Urothelium cell line (cell line): ENCODE results near the gene CAPN12.
"Not testable (repeated sequence)": the region's sequence is repeated elsewhere in the genome, so short reads cannot be mapped to it uniquely, and the experiment has no call there.

Source experiments
- DNase-seq: peaks from one replicate; pipeline ENCODE4 v3.0.0; 2011; ENCODE audit warnings: low spot score, mixed read lengths
- FAIRE-seq: peaks from 2 replicates; lab custom pipeline; 2011; peaks lifted over from hg19 to GRCh38; lab: Jason Lieb, UNC

The CAPN12 gene, protein sequence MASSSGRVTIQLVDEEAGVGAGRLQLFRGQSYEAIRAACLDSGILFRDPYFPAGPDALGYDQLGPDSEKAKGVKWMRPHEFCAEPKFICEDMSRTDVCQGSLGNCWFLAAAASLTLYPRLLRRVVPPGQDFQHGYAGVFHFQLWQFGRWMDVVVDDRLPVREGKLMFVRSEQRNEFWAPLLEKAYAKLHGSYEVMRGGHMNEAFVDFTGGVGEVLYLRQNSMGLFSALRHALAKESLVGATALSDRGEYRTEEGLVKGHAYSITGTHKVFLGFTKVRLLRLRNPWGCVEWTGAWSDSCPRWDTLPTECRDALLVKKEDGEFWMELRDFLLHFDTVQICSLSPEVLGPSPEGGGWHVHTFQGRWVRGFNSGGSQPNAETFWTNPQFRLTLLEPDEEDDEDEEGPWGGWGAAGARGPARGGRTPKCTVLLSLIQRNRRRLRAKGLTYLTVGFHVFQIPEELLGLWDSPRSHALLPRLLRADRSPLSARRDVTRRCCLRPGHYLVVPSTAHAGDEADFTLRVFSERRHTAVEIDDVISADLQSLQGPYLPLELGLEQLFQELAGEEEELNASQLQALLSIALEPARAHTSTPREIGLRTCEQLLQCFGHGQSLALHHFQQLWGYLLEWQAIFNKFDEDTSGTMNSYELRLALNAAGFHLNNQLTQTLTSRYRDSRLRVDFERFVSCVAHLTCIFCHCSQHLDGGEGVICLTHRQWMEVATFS

GRCh38 chr19:38744298-38744681 is at the start of gene CAPN12:
Gene CAPN12 (minus strand): TSS chr19:38744474. CDS start chr19:38744165, 309 bp downstream.
- DNase-seq (no peak), FAIRE-seq (no peak)

- DNase-seq (no peak), FAIRE-seq (no peak)
Observed at GRCh38 chr19:38793671-38794070, 49.4 kb upstream of the CAPN12 start.

DNA sequence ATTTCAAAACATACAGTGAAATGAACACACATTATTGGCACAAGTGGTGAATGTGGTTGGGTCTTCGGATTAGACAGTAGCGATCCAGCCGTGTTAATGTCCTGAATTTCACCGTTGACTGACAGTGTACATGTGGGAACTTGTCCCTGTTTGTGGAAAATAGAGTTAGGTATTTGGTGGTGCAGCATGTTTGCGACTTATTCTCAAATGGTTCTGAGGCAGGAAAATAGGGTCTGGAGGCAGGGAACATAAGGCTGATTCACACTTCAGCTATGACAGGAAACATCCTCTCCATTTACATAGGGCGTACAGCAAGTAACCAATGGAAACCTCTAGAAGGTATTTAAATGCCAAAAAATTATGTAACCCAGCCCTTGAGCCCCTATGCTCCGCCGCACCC is 48.9 kb upstream of the CAPN12 start:
- DNase-seq (no peak), FAIRE-seq (no peak)

GRCh38 chr19:38792250-38793111 is 48.2 kb upstream of the CAPN12 start:
- DNase-seq (no peak), FAIRE-seq (no peak)

DNA sequence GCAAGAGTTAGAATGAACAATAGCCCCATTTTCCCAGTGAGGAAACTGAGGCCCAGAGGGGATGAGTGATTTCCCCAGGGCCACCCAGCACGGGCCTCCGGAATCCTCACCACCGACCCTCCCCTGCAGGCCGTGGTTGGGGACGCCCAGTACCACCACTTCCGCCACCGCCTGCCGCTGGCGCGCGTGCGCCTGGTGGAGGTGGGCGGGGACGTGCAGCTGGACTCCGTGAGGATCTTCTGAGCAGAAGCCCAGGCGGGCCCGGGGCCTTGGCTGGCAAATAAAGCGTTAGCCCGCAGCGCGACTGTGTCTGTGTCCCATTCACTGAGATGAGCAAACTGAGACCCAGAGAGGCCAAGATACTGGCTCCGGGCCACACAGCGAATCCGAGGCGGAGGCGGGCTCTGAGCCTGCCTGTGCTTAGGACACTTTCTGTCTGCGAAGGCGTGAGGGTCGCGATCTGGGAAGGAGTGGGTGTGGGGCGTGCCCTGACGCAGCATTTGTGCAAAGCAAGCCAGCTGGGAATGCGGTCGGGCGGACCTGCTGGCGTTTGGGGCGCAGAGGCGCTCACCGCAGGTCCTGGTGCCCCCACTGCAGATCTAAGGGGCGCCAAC is 47.3 kb upstream of the CAPN12 start:
- DNase-seq, FAIRE-seq: not testable (repeated sequence)

DNA sequence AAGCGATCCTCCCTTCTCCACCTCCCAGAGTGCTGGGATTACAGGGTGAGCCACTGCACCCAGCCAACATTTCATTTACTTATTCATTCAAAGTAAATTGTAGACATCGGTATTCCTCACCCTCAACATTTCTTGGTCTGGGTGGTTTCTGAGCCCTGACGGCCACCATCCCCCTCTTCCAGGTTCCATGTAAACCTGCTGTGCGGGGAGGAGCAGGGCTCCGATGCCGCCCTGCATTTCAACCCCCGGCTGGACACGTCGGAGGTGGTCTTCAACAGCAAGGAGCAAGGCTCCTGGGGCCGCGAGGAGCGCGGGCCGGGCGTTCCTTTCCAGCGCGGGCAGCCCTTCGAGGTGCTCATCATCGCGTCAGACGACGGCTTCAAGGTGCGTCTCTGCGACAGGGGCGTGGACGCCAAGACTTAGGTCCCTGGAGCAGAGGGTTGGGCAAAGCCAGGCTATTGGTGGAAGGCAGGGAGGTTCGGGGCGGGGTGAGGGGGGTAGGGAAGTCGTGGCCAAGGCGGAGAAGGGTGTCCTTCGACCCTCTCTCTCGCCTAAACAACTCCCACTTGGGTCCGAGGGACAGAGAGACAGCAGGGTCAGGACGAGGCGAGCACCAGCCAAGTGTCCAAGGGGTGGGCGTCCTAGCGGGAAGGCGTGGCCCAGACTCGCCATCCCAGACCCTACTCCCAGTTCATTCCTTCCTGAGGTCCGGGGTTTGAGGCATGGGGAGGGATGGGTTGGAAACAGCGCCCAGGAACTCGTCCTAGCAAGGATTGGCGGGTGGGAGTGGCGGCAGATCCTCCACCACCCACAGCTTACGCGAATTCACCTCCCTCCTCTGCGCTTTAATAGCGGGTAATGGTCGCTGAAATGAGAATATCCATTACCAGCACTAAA is 46.5 kb upstream of the CAPN12 start:
- FAIRE-seq = peak; percentile 9
- DNase-seq = not testable (repeated sequence)

DNA sequence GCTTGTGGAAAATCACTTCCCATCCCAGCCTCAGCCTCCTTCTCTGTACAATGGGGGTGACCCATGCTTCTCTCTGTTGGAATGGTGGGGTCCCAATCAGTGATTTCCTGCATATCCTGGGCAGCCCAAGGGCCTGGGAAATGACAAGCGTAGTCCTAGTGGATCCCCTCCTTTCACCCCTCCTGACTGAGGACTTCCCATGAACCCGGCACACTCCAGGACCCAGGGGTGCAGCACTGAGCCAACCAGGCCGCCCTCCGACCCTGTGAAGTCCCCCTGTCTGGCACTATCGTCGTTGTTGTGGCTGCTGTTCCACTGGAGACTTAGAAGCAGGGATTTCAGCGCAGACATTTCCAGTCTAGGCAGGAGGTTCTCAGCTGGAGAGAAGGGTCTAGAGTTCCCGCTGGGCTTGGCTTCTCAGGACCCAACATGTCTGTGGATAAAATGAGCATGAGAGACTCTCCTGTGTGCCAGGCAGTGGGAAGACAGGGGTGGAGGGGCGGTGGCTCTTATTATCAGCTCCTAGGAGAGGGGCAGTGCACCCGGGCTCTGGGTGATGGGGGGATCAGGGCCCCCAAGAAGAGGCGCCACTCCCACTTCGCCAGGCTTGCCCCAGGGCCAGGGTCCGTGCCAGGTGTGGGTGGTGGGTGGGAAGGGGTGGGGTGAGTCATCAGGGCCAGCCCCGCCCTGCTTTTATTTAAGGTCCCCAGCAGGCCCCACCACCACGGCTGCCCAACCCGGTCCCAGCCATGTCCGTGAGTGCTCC is 44.4 kb upstream of the CAPN12 start, which contains the start of gene LGALS7B:
LGALS7B (plus strand) TSS at position 723 of the 766 bp plus-strand sequence; CDS start at position 750, 27 bp downstream.
- no peak for FAIRE-seq

DNA sequence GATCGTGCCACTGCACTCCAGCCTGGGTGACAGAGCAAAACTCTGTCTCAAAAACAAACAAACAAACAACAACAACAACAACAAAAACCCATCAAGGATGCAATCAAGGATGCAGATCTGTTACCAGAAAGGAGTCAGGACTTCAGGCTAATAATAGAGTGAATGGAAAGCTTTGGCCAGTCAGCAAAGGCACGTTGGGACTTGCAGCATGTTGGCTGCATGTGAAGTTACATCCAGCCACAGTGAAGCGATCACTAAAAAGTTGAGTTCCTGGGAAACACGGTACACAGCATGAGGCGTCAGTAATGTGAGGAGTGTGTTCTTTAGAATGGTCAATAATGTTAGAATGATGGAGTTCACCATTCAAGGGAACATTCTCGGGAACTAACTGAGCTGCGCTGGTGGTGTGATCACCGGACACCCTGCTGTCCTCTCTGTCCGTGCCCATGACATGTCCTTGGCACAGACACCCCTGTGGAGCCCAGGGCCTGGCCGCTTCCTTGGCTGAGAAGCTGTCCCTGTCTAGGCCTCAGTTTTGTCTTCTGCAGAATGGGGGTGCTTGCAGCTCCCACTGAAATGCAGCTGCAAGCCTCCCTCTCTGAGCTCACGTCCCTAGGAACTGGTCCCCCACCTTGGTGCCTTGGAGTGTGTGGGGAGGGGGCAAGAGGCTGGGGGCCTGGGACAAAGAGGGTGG is 42.4 kb upstream of the CAPN12 start:
- FAIRE-seq (no peak), DNase-seq (no peak)

More for the DNA sequence above, 44.4 kb upstream of the CAPN12 start, which contains the start of gene LGALS7B:
- no peak for DNase-seq

GRCh38 chr19:38786061-38786460 is 41.8 kb upstream of the CAPN12 start:
- FAIRE-seq, DNase-seq: not testable (repeated sequence)

GRCh38 chr19:38785187-38785699 is 41.0 kb upstream of the CAPN12 start:
- no peak for FAIRE-seq

GRCh38 chr19:38784224-38784623 is 40.0 kb upstream of the CAPN12 start:
- no peak for DNase-seq
- FAIRE-seq = no peak

More at GRCh38 chr19:38785187-38785699, 41.0 kb upstream of the CAPN12 start:
- no peak for DNase-seq

GRCh38 chr19:38782212-38782611 is 37.9 kb upstream of the CAPN12 start:
- not testable (repeated sequence) for FAIRE-seq, DNase-seq

DNA sequence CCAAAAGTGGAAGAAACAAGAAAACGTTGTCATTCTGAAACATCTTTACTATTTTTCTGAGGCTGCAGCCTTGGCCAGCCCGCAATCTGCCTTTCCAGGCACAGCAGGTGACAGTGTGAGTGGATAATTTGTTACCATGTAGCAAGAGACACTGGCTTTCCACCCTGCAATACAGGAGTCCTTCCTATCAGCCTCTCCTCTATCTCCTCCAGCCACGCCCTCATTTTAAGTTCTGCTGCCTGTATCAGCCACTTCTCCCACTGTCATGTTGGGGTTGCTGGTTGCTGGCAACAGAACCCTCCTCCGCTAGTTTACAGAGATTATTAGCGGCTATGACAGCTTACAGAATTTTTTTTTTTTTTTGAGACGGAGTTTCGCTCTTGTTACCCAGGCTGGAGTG is 36.8 kb upstream of the CAPN12 start:
- no peak for DNase-seq
- no peak for FAIRE-seq

DNA sequence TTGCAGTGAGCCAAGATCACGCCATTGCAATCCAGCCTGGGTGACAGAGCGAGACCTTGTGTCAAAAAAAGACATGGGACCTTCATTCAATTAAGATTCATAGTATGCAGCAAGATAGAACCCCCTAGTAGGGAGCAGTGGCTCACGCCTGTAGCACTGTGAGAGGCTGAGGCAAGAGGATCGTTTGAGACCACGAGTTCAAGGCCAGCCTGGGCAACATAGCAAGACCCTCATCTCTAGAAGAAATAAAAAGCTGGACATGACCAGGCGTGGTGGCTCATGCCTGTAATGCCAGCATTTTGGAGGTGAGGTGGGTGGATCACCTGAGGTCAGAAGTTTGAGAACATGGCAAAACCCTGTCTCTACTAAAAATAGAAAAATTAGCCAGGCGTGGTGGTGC is 36.2 kb upstream of the CAPN12 start:
- DNase-seq (no peak), FAIRE-seq (no peak)

GRCh38 chr19:38778733-38779132 is 34.5 kb upstream of the CAPN12 start:
- DNase-seq (no peak), FAIRE-seq (no peak)

DNA sequence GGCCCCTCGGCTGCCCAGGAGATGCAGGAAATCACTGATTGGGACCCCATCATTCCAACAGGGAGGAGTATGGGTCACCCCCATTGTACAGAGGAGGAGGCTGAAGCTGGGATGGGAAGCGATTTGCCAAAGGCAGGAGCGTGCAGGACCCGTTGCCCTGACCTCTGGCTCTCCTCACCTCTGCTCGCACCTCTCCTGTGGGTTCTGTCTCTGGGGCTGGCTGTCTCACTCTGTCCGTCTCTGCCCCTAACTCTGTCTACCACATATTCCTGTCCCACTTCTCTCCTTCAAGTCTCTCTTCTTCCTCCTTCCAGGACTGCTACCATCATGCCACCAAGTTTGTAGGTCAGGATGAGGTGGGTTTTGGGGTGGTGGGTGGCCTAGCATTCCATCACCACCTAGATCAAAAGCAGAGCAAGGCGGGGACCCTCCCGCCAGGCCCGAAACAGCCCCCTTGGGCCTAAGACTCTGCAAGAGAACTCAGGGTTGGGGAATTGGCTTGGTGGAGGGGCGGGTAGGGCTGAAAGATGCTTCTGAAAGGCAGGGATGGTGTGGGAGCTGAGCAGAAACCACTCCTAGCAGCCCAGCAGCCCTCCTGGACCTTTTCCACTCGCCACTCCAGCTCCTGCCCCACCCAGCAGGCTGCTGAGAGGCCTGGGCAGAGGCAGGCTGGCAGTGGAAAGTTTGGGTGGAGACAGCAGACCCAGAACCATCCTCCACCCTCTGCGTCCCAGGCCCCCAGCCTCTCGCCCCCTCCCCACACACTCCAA is 30.1 kb upstream of the CAPN12 start:
- FAIRE-seq (no peak), DNase-seq (no peak)
